ENCODE measurements around the gene CXorf38. TPM values are rescaled to one million over a fixed set of nuclear protein-coding genes. Genes with fewer than 3 reads are reported as not detected.

Gene CXorf38
- 10 to 100 TPM in 1 of 10 donors, 1 to 10 TPM in 9; 3.4 to 11.9 (median 4.9) TPM for total RNA-seq
- polyA plus RNA-seq = 1 to 10 TPM; 2.6 to 4.0 TPM
- long read RNA-seq, donor 1, partial matches to known transcripts = 0 of 3 reads
- long read RNA-seq, donor 1, other reads (novel, unspliced or antisense) = 1 of 3 reads
- long read RNA-seq, donor 2, partial matches to known transcripts = 1 of 4 reads
- long read RNA-seq, donor 2, other reads (novel, unspliced or antisense) = 0 of 4 reads
- long read RNA-seq, donor 3, transcript CXorf38-201 (7 exons, 2,118 nt) = major isoform, 16 of 24 reads
- long read RNA-seq, donor 3, partial matches to known transcripts = 0 of 24 reads
- long read RNA-seq, donor 3, other reads (novel, unspliced or antisense) = 8 of 24 reads

DNA sequence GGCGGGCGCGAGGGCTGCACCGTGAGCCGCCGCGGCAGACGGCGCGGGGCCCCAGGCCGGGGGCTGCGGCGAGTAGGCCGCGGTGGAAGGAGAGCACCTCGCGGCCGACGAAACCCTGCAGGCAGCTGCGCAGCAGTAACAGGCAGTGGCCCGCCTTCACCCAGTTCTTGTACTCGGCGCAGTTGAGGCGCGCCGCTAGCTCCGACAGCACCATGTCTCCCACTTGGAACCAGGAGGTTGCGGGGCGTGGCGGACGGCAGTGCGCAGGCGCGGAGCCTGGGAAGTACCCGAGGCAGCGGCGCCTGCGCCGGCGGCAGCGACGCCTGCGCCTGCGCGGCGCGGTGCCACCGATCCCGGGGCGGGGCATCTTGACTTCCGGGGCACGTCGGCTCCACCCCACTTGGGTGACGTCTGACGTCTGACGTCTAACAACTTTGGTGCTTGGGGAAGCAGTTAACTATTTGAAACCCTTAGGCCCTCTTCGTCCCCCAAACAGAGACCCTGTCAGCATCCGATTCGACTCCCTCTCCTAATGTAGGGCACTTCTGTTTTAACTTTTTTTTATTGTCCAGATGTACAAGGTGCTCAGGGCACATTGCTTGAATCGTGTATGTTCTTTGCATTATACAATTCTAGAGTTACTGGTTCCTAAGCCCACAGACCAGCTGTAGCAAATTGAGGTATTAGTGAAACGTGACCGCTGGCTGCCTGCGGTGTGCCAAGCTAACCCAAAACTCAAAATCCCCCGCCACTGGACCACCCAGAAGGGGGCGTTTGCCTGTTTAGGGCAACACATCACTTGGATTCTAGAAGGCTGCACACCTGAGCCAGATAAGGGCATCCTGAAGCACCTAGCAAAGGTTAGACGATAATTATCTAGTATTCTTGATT is at the start of gene CXorf38:
Gene CXorf38 (minus strand): TSS at position 255 of the 891 bp plus-strand sequence. CDS start 41 bp downstream, at position 214.
- Histone ChIP-seq H3K27me3 (peaks cover 0 to 12% (median 0%) of the 10 kb centered on the region in 7 donors), H3K4me1 (peaks cover 0 to 46% (median 26%) of the 10 kb centered on the region in 9 donors), H3K36me3 (peaks cover 0 to 19% (median 0%) of the 10 kb centered on the region in 9 donors), H3K27ac (peak within 1 kb of the TSS; percentile 54 to 91 (median 82)), H3K9me3 (no peaks in the 10 kb centered on the region), H3K4me3 (peak within 1 kb of the TSS; percentile 67 to 88 (median 78))
- intact Hi-C loops (cut with DNase I) = loop anchor here in 5 of 10 donors (2.0 to 10.0 kb wide), 3 partner anchors 103 to 470 kb away; no protein-coding TSS in a partner anchor
- TF ChIP-seq CTCF (IDR thresholded peaks at IDR 0.05) = no peak
- DNase-seq (peak; percentile 87 to 92), ATAC-seq (peak; percentile 77 to 94 (median 88))
- 2 to 3% methylated on average over 24 to 59 of the region's 66 CpGs for WGBS, 2 donors

GRCh38 chrX:40694802-40695201 is 47.4 kb upstream of the CXorf38 start:
- peaks cover 0 to 4% (median 0%) of the 10 kb centered on the region in 11 donors for H3K9me3 ChIP-seq
- WGBS, 2 donors = 94 to 96% methylated on average over 1 of the region's 1 CpG
- ATAC-seq (no peak), DNase-seq (no peak)
- no peak overlapping the region for H3K27ac ChIP-seq
- intact Hi-C loops (cut with DNase I) = no loop called here
- peaks cover 0 to 37% (median 0%) of the 10 kb centered on the region in 7 donors for H3K27me3 ChIP-seq
- H3K4me3 ChIP-seq = no peak overlapping the region
- peaks cover 0 to 92% (median 3%) of the 10 kb centered on the region in 9 donors for H3K36me3 ChIP-seq
- no peak for TF ChIP-seq CTCF (IDR thresholded peaks at IDR 0.05)
- no peaks in the 10 kb centered on the region for H3K4me1 ChIP-seq

- Histone ChIP-seq H3K27ac (peak overlapping the region in 1 of 10 donors; percentile 36), H3K9me3 (no peaks in the 10 kb centered on the region), H3K27me3 (peaks cover 0 to 62% (median 0%) of the 10 kb centered on the region in 7 donors), H3K4me1 (peaks cover 0 to 20% (median 0%) of the 10 kb centered on the region in 9 donors), H3K4me3 (no peak overlapping the region), H3K36me3 (peaks cover 0 to 76% (median 0%) of the 10 kb centered on the region in 9 donors)
- no peak for DNase-seq
- TF ChIP-seq CTCF (IDR thresholded peaks at IDR 0.05) = no peak
- ATAC-seq = no peak
- intact Hi-C loops (cut with DNase I) = loop anchor here in 1 of 10 donors (10.0 kb wide), 1 partner anchor 106 kb away; no protein-coding TSS in a partner anchor
Measured at GRCh38 chrX:40688929-40689328, 41.6 kb upstream of the CXorf38 start.

- WGBS, 2 donors = 95 to 100% methylated on average over 3 of the region's 3 CpGs
- Histone ChIP-seq H3K36me3 (peaks cover 0 to 83% (median 4%) of the 10 kb centered on the region in 9 donors), H3K27ac (no peak overlapping the region), H3K4me3 (no peak overlapping the region), H3K4me1 (peaks cover 0 to 20% (median 0%) of the 10 kb centered on the region in 9 donors), H3K9me3 (no peaks in the 10 kb centered on the region), H3K27me3 (peaks cover 0 to 60% (median 0%) of the 10 kb centered on the region in 7 donors)
- DNase-seq (no peak), ATAC-seq (no peak)
- TF ChIP-seq CTCF (IDR thresholded peaks at IDR 0.05) = no peak
- intact Hi-C loops (cut with DNase I) = loop anchor here in 1 of 10 donors (10.0 kb wide), 1 partner anchor 108 kb away; no protein-coding TSS in a partner anchor
Measured at GRCh38 chrX:40687169-40687568, 39.8 kb upstream of the CXorf38 start.
